ENCODE results near the gene SBNO2. TPM values are rescaled to one million over a fixed set of nuclear protein-coding genes. Genes with fewer than 3 reads are reported as not detected.

SBNO2 gene
- total and polyA plus RNA-seq, 4 donors, result 2.2 to 25.0 (median 15.0) TPM

DNA sequence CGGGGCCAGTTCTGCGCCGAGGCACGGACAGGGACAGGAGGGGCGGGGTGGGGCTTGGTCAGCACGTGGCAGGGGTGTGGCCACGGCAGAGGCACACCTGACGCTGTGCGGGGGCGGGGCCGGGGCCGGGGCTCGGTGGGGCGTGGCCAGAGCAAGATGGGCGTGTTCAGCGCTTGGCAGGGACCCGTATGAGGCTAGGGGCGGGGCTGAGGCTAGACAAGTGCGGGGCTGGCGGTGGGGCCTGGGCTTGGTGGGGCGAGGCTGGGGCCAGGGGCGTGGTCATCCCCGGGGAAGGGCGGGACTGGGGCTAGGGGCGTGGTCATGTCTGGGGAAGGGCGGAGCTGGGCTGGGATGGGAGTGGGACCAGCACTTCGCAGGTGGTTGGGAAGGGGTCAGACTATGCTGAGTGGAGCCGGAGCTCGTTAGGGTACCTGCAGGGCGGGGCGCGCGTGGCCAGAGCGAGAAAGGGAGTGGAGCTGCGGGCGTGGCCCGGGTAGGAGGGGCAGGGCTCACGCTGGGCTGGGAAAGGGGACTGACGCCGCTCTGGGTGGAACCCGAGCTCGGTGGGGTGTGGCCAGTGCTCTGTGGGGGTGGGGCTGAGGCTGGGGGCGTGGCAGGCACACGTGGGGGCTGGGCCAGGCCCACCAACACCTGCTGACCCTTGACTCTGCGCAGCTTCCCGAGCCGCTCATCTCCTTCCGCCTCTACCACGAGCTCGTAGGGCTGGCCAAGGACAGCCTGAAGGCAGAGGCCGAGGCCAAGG lies 91.7 kb downstream of the SBNO2 start:
- H3K9ac ChIP-seq (ENCODE audit: low read depth in 1 of 2, low read length in 2 of 2), result no peak overlapping the region
- H3K36me3 ChIP-seq (ENCODE audit: control insufficient read depth in 4 of 4, insufficient read depth in 3 of 4, low read depth in 1 of 4, low read length in 3 of 4), result peaks cover 0 to 6% (median 3%) of the 10 kb centered on the region in 4 donors
- WGBS, result 19% methylated on average over 51 of the region's 51 CpGs
- peak; percentile 80 for DNase-seq (ENCODE audit: low spot score)
- H3K4me1 ChIP-seq (ENCODE audit: control insufficient read depth in 4 of 4, insufficient read depth in 4 of 4, low read length in 3 of 4), result peaks cover 3 to 24% (median 9%) of the 10 kb centered on the region in 4 donors
- H3K27ac ChIP-seq (ENCODE audit: low read depth in 1 of 2, low read length in 2 of 2), result no peak overlapping the region
- H3K9me3 ChIP-seq (ENCODE audit: control insufficient read depth in 4 of 4, low read length in 3 of 4), result no peaks in the 10 kb centered on the region
- no peaks in the 10 kb centered on the region for H3K27me3 ChIP-seq (ENCODE audit: control insufficient read depth in 4 of 4, insufficient read depth in 4 of 4, low read length in 3 of 4)
- no peak for TF ChIP-seq JUND (IDR thresholded peaks at IDR 0.05)
- no peak for TF ChIP-seq NR2F2 (IDR thresholded peaks at IDR 0.05)
- TF ChIP-seq RXRA (IDR thresholded peaks at IDR 0.05), result no peak
- peak; percentile 25 for TF ChIP-seq SP1 (IDR thresholded peaks at IDR 0.05)
- TF ChIP-seq, protein P1, sequence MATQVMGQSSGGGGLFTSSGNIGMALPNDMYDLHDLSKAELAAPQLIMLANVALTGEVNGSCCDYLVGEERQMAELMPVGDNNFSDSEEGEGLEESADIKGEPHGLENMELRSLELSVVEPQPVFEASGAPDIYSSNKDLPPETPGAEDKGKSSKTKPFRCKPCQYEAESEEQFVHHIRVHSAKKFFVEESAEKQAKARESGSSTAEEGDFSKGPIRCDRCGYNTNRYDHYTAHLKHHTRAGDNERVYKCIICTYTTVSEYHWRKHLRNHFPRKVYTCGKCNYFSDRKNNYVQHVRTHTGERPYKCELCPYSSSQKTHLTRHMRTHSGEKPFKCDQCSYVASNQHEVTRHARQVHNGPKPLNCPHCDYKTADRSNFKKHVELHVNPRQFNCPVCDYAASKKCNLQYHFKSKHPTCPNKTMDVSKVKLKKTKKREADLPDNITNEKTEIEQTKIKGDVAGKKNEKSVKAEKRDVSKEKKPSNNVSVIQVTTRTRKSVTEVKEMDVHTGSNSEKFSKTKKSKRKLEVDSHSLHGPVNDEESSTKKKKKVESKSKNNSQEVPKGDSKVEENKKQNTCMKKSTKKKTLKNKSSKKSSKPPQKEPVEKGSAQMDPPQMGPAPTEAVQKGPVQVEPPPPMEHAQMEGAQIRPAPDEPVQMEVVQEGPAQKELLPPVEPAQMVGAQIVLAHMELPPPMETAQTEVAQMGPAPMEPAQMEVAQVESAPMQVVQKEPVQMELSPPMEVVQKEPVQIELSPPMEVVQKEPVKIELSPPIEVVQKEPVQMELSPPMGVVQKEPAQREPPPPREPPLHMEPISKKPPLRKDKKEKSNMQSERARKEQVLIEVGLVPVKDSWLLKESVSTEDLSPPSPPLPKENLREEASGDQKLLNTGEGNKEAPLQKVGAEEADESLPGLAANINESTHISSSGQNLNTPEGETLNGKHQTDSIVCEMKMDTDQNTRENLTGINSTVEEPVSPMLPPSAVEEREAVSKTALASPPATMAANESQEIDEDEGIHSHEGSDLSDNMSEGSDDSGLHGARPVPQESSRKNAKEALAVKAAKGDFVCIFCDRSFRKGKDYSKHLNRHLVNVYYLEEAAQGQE (IDR thresholded peaks at IDR 0.05), result no peak
- peak overlapping the region in 1 of 3 donors; percentile 7 for H3K4me3 ChIP-seq (ENCODE audit: low read depth in 1 of 3, low read length in 3 of 3)

DNA sequence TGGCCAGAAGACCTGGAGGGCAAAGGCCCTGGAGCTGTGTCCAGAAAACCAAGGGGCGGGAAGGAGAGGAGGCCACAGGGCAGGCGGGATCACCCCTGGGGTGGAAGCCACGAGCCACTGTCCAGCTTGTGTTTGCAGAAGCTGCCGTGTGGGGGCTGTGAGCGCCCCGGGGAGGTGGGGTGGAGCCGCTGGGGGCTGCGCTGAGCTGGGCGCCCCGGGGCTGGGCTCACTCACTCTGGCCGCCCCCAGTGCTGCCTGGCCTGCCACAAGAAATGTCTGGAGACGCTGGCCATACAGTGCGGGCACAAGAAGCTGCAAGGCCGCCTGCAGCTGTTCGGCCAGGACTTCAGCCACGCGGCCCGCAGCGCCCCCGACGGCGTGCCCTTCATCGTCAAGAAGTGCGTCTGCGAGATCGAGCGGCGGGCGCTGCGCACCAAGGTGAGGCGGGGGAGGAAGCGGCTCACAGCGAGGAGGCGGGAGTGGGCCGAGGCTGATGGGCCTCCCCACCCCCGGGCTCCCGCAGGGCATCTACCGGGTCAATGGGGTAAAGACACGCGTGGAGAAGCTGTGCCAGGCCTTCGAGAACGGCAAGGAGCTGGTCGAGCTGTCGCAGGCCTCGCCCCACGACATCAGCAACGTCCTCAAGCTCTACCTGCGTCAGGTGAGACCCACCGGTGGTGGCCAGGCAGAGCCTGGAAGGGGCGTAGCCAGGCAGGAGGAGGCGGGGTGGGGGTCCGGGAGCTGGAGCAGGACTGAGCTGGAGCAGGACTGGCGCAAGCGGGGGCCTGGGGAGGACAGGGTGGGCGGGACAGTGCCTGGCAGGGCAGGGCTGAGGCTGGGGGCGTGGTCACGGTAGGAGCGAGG lies 92.5 kb downstream of the SBNO2 start:
- Histone ChIP-seq H3K27me3 (ENCODE audit: control insufficient read depth in 4 of 4, insufficient read depth in 4 of 4, low read length in 3 of 4) (no peaks in the 10 kb centered on the region), H3K36me3 (ENCODE audit: control insufficient read depth in 4 of 4, insufficient read depth in 3 of 4, low read depth in 1 of 4, low read length in 3 of 4) (peaks cover 0 to 5% (median 3%) of the 10 kb centered on the region in 4 donors), H3K27ac (ENCODE audit: low read depth in 1 of 2, low read length in 2 of 2) (no peak overlapping the region), H3K4me3 (ENCODE audit: low read depth in 1 of 3, low read length in 3 of 3) (no peak overlapping the region), H3K9me3 (ENCODE audit: control insufficient read depth in 4 of 4, low read length in 3 of 4) (no peaks in the 10 kb centered on the region), H3K4me1 (ENCODE audit: control insufficient read depth in 4 of 4, insufficient read depth in 4 of 4, low read length in 3 of 4) (peaks cover 7 to 27% (median 12%) of the 10 kb centered on the region in 4 donors), H3K9ac (ENCODE audit: low read depth in 1 of 2, low read length in 2 of 2) (no peak overlapping the region)
- DNase-seq (ENCODE audit: low spot score), result no peak
- WGBS, result 42% methylated on average over 58 of the region's 58 CpGs
- TF ChIP-seq, protein P2, sequence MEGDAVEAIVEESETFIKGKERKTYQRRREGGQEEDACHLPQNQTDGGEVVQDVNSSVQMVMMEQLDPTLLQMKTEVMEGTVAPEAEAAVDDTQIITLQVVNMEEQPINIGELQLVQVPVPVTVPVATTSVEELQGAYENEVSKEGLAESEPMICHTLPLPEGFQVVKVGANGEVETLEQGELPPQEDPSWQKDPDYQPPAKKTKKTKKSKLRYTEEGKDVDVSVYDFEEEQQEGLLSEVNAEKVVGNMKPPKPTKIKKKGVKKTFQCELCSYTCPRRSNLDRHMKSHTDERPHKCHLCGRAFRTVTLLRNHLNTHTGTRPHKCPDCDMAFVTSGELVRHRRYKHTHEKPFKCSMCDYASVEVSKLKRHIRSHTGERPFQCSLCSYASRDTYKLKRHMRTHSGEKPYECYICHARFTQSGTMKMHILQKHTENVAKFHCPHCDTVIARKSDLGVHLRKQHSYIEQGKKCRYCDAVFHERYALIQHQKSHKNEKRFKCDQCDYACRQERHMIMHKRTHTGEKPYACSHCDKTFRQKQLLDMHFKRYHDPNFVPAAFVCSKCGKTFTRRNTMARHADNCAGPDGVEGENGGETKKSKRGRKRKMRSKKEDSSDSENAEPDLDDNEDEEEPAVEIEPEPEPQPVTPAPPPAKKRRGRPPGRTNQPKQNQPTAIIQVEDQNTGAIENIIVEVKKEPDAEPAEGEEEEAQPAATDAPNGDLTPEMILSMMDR (IDR thresholded peaks at IDR 0.05; ENCODE audit: low read depth, low read length, missing input control), result no peak
- TF ChIP-seq HNF4A (conservative IDR thresholded peaks at IDR 0.05), result peak; percentile 25 to 32
- TF ChIP-seq FOXA1 (IDR thresholded peaks at IDR 0.05), result no peak

Measured in liver (tissue), 9 donors.